Measurements from ENCODE around the gene ZMYND19.

- TF ChIP-seq CTCF (conservative IDR thresholded peaks at IDR 0.05; ENCODE audit: low read length) (no peak), EZH2phosphoT487 (IDR thresholded peaks at IDR 0.05; ENCODE audit: borderline replicate concordance) (no peak)
Measured at GRCh38 chr9:137631345-137632229, 41.3 kb upstream of the ZMYND19 start.

Data from Loucy (cell line).